Panc1 (cell line): ENCODE measurements around the gene CFAP126. TPM values are rescaled to one million over a fixed set of nuclear protein-coding genes. Genes with fewer than 3 reads are reported as not detected.
A peak's percentile ranks its signal among the peaks of the same experiment; 100 is the strongest.

Experiments used
- ATAC-seq: fragments of 200-7000 bp; cut with Tn5 transposase; 2 replicates; pipeline ENCODE4 v1.9.1; 2020; ENCODE audit warnings: mild to moderate bottlenecking, moderate library complexity
- BruUV-seq: library from RNA; stranded (reverse); fragments of 400-500 nt; replicated peaks from 2 replicates; lab custom pipeline; 2021; lab: Mats Ljungman, UMichigan
- CTCF ChIA-PET: fragments of 300-600 bp; sonication (Branson Sonifier 250); formaldehyde crosslinking; loops from one replicate; lab custom pipeline; 2022; ENCODE audit warnings: antibody characterized with exemption; lab: Charles Lee
- POLR2A ChIA-PET: fragments of 300-600 bp; sonication (Branson Sonifier 250); formaldehyde crosslinking; loops from one replicate; lab custom pipeline; 2022; ENCODE audit warnings: antibody characterized with exemption; lab: Charles Lee
- DNase-seq: peaks from one replicate; pipeline ENCODE4 v3.0.0-alpha.2; 2010; ENCODE audit warnings: low read depth, low spot score
- H3K27ac ChIP-seq: 2 replicates; pipeline ENCODE4 v1.5.1; 2011; ENCODE audit warnings: mild to moderate bottlenecking, low read length, inconsistent platforms
- H3K27me3 ChIP-seq: fragments of 200-500 bp; sonication (Bioruptor generic); 2 replicates; pipeline ENCODE4 v1.6.0; 2014; ENCODE audit warnings: low read length, inconsistent platforms; ENCODE audit not compliant: control insufficient read depth, insufficient read depth
- H3K36me3 ChIP-seq: fragments of 200-500 bp; sonication (Bioruptor generic); 2 replicates; pipeline ENCODE4 v1.5.1; 2014; ENCODE audit warnings: inconsistent platforms, mild to moderate bottlenecking, low read length, moderate library complexity; ENCODE audit not compliant: control insufficient read depth, insufficient read depth
- H3K4me1 ChIP-seq: 2 replicates; pipeline ENCODE4 v1.5.1; 2011; ENCODE audit warnings: inconsistent platforms, mild to moderate bottlenecking, low read length, moderate library complexity; ENCODE audit not compliant: control insufficient read depth, insufficient read depth
- H3K4me3 ChIP-seq, 2 experiments: 2 replicates each; pipeline ENCODE4 v1.5.1; 2011 to 2012; ENCODE audit warnings: low read depth in 2 of 2, low read length in 2 of 2, mild to moderate bottlenecking in 2 of 2, inconsistent platforms in 1 of 2, moderate library complexity in 1 of 2
- H3K9me3 ChIP-seq: fragments of 200-500 bp; sonication (Bioruptor generic); 2 replicates; pipeline ENCODE4 v1.5.1; 2014; ENCODE audit warnings: low read depth, mild to moderate bottlenecking, inconsistent platforms, low read length, moderate library complexity; ENCODE audit not compliant: control insufficient read depth, insufficient read depth
- CTCF ChIP-seq: fragments of 450-650 bp; IDR thresholded peaks from 2 replicates; pipeline ENCODE4 v1.5.1; 2017; ENCODE audit warnings: mild to moderate bottlenecking
- POLR2AphosphoS5 ChIP-seq: IDR thresholded peaks from 2 replicates; pipeline ENCODE4 v1.6.1; 2012; ENCODE audit warnings: mild to moderate bottlenecking, low read depth, low read length, moderate library complexity
- REST ChIP-seq, 2 experiments: IDR thresholded peaks; 2 replicates each; pipeline ENCODE4 v1.6.1; 2011 to 2012; ENCODE audit warnings: low read depth in 2 of 2, control low read depth in 1 of 2, low read length in 1 of 2, mild to moderate bottlenecking in 1 of 2, moderate library complexity in 1 of 2; ENCODE audit not compliant: insufficient read depth in 1 of 2
- SIN3A ChIP-seq: IDR thresholded peaks from 2 replicates; pipeline ENCODE4 v1.6.1; 2012; ENCODE audit warnings: low read depth, mild to moderate bottlenecking, low read length, moderate library complexity, borderline replicate concordance; ENCODE audit not compliant: insufficient read depth
- TCF7L2 ChIP-seq: IDR thresholded peaks from 2 replicates; pipeline ENCODE4 v1.6.1; 2011; ENCODE audit warnings: mild to moderate bottlenecking, low read depth, low read length, inconsistent platforms
- in situ Hi-C: cut with HindIII; loops from 2 replicates; pipeline ENCODE4 v1.10.0; 2016; ENCODE audit warnings: low sequenced_read_pairs, low pct_unique_long_range_greater_than_20kb
- intact Hi-C: fragments of 100-400 bp; cut with micrococcal nuclease; formaldehyde crosslinking; loops from one replicate; pipeline ENCODE4 v1.10.0; 2022; ENCODE audit not compliant: unreplicated experiment
- total RNA-seq: library from RNA; stranded (reverse); gene quantifications from one replicate; pipeline ENCODE4 v1.2.1, GENCODE V29; 2021; ENCODE audit not compliant: unreplicated experiment

CFAP126 gene
- total RNA-seq, 1 experiment from 2014 or later = not detected

- BruUV-seq = no TSS peak
- intact Hi-C loops = no loop called here
- Histone ChIP-seq H3K27me3 (no peaks in the 10 kb centered on the region), H3K4me3 (no peak overlapping the region), H3K36me3 (peaks cover 11% of the 10 kb centered on the region), H3K4me1 (no peaks in the 10 kb centered on the region), H3K27ac (no peak overlapping the region), H3K9me3 (no peaks in the 10 kb centered on the region)
- DNase-seq (no peak), ATAC-seq (no peak)
- ChIA-PET POLR2A (interaction anchor here (0.6 kb wide), 1 partner anchor 16 kb away, joined by 4 read pairs; no protein-coding TSS in a partner anchor), CTCF (no interaction called here)
- no peak for TF ChIP-seq CTCF
- TF ChIP-seq TCF7L2 = no peak
- TF ChIP-seq POLR2AphosphoS5 = no peak
- TF ChIP-seq SIN3A = no peak
- no peak for TF ChIP-seq REST (IDR thresholded peaks at IDR 0.05; ENCODE audit: insufficient read depth in 1 of 2, low read depth in 2 of 2, low read length in 1 of 2)
- in situ Hi-C loops = no loop called here
These were observed 34.5 kb downstream of the CFAP126 start for GRCh38 chr1:161333166-161333565.

GRCh38 chr1:161330346-161330745 lies 37.3 kb downstream of the CFAP126 start:
- peaks cover 6% of the 10 kb centered on the region for H3K36me3 ChIP-seq
- POLR2A ChIA-PET = no interaction called here
- in situ Hi-C loops = no loop called here
- no peaks in the 10 kb centered on the region for H3K27me3 ChIP-seq
- no peak overlapping the region for H3K27ac ChIP-seq
- H3K4me3 ChIP-seq = no peak overlapping the region
- CTCF ChIA-PET = no interaction called here
- no peaks in the 10 kb centered on the region for H3K9me3 ChIP-seq
- BruUV-seq = TSS peak; percentile 51
- H3K4me1 ChIP-seq = no peaks in the 10 kb centered on the region
- DNase-seq (no peak), ATAC-seq (no peak)
- intact Hi-C loops = no loop called here
- no peak for TF ChIP-seq TCF7L2
- TF ChIP-seq REST (IDR thresholded peaks at IDR 0.05; ENCODE audit: insufficient read depth in 1 of 2, low read depth in 2 of 2, low read length in 1 of 2) = no peak
- no peak for TF ChIP-seq SIN3A
- no peak for TF ChIP-seq CTCF
- no peak for TF ChIP-seq POLR2AphosphoS5
